Activated CD8-positive, alpha-beta memory T cell treated with anti-CD3 and anti-CD28 coated beads, Interleukin-2, amount 50 U/mL, for 1 hour (primary cell): ENCODE data around the gene TSPAN9.

Source experiments
- DNase-seq: peaks from one replicate; pipeline ENCODE4 v3.0.0-alpha.2; 2020; ENCODE audit errors: extremely low read depth

The TSPAN9 gene

DNA sequence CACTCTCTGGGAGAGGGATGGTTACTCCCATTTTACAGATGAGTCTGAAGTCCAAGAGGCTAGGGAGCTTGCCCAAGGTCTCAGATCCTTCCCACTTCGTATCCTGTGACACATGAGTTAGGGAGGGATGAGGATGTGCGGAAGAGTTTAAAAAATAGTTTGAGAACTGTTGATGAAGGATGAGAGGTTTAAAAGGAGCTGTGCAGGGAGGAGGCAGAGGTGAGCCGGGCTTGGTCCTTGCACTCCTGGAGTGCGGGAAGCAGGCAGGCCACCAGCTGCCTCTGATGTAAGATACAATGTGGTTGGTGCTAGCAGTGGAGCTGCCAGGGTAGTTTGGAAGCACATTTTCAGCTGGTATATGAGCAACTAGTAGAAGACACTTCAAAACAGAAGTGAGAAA, 46.5 kb downstream of the TSPAN9 start:
- no peak for DNase-seq

DNA sequence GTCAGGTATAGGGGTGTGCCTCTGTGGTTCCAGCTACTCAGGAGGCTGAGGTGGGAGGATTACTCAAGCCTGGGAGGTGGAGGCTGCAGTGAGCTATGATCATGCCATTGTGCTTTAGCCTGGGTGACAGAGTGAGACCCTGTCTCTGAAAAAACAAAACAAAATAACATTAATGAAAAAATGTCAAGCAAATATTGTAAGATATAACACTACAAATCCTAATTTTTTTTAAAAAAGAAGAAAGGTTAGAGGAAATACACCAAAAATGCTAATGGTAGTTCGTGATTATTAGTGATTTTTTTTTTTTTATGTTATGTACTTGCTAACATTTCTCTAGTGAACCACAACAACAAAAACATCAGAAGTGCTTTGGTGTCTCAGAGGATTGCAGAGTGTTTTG, 47.7 kb downstream of the TSPAN9 start:
- DNase-seq, result no peak

DNA sequence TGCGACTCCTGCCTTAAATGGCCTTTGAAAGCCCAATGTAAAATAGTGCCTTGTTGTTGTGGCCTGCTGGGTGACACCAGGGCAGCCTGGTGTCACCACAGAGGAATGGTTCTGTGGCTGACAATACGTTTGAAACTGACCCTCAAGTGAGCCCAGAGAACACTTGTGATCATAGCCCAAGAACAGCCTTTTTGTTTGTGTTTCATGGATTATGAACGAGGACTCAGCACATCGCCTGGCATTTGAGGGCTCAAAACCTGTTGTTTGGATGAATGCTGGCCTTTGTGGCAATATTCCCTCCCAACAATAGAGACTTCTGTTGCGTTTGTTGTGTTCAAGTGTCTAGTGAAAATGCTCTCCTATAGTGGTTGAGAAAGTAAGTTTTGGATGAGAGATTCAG, 48.5 kb downstream of the TSPAN9 start:
- DNase-seq, result no peak

DNA sequence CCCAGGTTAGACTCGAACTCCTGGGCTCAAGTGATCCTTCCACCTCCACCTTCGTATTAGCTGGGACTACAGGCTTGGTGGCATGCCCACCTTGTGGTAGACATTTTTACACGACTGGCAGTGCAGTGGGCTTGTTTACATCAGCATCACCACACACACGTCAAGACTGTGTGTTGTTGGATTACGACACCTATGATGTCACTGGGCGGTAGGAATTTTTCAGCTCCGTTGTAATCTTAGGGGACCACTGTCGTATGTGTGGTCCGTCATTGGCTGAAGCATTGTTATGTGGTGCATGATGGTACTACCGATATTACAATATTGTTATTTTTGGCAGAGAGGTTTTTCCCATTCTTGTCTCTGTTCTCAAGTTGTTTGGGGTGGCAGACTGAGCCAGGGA, 50.7 kb downstream of the TSPAN9 start:
- DNase-seq, result no peak

DNA sequence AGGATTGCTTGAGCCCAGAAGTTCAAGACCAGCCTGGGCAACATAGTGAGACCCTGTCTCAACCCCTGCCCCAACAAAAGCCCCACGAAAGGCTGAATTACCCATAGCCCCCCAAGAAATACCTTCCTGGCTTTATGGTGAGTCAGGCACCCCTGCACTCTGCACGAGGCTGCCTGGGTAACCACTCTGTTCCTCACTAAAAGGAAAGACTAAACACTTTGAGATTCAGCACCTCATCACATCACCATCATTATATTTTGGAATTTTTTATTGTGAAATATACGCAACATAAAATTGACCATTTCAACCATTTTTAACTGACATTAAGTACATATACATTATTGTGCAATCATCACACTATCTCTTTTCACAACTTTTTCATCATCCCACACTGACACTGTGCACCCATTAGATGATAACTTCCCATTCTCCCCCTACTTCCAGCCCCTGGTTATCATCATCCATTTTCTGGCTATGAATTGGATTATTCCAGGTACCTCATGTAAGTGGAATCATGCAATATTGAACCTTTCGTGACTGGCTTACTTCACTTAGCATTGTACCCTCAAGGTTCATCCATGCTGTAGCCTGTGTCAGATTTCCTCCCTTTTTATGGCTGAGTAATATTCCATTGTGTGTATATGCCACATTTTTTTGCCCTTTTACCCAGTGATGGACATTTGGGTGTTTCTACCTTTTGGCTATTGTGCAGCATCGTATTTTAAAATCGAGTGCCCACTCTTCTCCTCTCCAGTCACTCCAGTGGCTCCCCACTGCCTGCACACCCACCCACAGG, 51.5 kb downstream of the TSPAN9 start:
- DNase-seq, result no peak

DNA sequence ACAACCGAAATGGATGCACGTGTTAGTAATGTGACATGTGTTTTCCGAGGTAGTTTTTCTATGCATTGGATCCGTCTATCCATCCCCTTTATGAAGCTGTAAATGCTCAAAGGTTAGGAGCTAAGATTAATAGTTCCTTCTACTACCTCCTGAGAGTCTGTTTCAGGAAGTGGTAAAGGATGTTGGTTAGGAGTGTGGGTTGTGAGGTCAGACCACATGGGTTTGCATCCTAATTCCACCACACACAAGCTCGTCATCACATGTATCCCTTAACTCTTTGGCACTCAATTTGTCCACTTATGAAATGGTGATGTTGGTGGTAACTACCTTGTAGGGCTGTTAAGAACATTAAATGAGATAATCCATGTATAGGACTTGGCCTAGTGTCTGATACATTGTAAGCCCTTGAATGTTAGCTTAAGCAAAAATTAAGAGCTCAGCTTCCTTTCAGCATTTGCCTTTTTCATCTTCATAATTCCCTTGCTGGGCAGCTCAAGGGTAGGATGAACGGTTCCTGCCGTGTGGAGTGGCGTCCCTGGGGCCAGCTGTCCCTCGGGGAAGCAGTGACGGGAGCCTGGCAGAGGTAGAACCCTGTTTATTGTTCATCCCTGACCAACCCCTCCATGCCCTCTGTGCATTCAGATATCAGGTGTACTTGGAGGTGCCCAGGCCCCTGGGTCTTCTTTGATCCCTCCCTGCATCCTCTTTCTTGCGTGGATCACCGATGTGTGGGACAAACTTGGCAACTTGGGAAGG, 52.3 kb downstream of the TSPAN9 start:
- no peak for DNase-seq

DNA sequence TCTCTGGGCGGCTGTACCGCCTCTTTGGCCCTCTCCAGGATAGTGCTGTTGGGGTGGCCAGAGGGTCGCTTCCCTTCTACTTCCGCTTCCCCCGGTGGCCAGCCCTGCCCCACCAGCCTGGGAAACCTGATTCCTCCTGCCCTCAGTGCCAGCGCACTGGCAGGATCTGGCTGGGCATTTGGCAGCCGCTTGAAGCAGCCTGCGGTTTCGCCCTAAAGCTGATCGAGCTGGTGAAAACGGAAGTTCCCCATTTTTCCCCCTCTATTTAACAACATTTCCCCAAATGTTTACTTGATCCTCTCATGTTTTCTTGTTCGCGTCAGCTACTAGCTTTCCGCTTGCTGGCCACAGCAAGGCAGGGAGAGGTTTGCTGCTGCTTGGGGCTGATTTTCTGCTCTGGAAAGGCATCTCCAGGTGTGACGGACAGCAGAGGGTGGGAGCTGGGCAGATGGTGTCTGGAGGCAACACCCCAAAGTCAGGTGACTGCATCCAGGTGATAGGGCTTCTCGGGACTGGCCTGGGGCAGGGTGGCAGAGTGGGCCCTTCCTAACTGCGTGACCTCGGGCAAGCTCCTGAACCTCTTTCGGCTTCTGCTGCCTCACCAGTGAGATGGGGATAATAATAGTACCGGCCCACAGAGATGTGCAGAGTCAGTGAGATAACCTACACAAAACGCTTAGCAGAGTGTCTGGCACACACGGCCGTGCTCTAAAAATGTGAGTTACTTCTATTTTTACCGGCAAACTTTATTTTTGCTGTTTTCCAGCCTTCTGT, 53.1 kb downstream of the TSPAN9 start:
- DNase-seq, result no peak

DNA sequence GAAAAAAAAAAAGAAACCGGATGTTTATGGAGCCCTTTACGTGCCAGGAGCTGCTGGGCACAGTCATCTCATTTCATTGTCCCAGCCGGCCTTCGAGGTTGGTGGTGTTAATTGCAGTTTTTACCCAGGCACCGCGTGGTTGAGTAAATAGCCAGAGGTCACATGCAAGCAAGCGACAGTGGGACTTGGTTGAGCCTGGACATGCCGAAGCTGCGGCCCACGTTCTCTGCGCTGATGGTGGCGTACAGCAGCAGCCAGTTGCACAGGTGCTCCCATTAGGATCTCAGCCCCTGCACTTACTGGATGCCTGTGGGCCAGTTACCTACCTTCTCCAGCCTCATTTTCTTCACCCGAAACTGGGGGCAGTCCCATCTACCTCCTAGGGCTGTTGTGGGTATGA, 54.0 kb downstream of the TSPAN9 start:
- DNase-seq, result no peak

DNA sequence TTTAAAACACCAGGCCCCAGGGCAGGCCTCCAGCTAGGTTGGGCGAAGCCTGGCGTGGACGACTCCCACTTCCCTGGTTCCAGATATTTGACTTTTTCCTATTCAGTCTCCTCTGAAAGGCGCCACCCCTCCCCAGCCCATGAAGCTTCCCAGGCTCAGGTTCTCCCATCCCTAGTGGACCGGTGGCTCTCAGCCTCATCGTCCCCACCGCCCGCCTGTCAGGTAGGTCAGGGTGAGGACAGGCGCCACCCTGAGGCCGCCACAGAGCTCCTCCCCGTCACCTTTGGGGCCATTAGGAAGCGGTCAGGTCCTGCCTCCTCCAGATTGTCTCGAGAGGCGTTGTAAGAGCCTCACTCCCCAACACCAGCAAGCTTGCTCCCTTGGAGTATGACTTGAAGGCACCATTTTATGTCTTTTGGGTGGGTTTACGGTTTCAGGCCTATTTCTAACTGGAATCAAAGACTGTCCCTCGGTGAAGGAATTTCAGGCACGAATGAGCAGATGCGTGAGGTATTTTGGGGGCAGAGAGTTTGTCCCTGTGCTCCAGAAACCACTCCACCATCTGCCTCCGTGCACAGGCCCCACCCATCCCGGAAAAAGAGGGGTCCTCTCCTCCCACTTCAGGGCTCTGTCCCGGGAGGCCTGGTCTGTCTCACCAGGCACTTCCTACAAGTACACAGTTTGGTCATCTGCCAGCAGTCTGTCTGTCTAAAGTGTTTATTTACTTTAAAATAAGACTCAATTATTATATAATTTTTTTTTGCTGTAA, 55.6 kb downstream of the TSPAN9 start:
- DNase-seq, result no peak

DNA sequence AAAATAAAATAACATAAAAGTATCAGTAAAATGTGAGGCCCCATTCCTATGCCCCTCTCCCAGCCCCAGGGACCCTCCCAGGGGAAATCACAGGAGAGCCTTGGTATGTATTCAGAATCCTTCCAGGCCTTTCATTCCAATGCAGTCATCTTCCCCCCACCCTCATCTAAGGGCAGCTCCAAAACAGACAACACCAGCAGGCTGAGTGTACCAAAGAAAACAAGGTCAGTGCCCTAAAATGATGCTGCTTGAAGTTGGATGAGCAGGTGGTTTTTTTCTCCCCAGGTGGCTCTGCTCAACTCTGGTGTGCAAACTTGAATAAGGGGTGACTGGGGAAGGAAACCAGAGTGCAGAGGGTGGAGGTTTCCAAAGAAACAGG, 56.2 kb downstream of the TSPAN9 start:
- DNase-seq, result no peak

DNA sequence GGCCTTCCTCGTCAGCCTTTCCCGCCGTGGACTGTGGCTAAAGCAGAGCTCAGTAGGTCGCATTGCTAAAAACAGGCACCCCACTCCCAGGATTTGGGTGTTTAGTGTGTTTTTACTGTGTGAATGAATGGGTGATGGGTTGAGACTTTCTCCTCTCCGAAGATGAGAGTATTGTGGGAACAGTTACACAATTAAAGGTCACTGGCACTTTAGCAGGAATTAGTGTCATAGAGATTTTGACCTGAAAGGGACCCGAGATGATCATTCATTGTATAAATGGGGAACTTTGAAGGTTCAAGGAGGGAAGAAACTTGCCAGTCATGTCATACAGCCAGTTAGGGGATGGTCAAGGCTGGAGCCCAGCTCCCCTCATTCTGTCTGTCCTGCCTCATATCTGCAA, 56.9 kb downstream of the TSPAN9 start:
- DNase-seq, result no peak

DNA sequence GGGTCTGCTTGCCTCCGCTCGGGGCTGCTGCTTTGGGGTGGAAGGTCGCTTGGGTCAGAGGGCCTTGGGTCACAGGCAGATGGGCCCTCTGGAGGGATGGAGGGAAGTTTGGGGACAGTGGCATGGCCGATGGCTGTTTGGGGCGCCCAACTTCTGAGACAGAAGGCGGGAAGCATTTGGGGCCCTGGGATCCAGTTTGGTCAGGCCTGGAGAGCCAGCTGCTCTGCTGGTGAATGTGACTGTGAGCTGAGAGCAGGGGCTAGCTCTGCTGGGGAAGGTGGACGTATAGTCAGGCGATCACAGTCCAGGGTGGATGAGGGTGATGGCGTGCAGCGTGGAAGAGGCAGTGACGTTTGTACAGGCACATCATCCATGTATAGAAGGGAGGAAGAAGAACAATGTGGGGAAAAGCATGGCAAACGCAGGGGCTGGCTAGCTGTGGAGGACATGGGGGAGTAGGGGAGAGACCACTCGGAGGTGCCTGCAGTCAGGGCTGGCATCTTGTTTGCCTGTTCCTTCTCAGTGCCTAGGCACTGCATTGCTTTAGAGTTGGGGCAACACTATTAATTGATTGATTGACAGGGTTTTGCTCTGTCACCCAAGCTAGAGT, 57.5 kb downstream of the TSPAN9 start:
- no peak for DNase-seq

DNA sequence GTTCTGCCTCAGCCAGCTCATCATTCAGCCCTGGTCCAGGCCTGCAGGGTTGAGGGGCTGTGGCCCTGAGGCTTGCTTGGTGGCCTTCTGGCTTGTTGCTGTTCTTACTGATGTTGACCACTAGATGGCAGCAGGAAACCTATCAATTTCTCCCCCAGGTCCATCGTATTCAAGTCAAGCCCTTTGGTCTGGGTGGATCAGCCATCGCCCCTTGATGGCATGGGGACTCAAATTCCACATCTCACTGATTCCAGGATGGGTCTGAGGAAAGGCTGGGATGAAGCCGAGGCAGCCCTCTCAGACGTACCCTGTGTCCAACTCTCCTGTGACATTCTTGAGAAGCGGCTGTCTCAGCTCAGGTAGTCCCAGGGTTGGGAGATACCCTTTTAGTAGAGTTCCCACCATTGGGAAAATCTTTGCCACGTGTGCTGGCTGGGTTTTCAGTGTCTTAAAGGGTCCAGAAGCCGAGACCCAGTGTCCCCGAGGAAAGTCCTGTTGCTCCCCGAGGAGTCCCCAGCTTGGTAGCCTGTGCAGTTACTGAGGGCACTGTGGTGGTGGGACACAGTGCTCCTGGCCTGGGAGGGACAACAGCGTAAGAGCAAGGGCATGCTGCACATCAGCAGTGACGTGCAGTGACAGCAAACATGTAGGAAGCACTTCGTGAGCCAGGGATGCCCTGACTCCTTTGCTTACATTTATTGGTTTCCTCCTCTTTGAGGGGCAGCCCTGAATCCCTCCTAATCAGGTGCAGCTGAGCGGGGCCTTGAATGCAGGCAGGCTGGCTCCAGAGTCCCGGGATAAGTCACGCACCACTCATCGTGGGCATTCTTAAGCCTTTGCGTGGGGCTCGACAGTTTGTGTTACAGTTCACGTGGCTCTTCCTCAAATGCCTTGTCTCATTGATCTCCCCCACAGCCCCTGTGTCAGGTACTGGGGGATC, 58.6 kb downstream of the TSPAN9 start:
- no peak for DNase-seq

DNA sequence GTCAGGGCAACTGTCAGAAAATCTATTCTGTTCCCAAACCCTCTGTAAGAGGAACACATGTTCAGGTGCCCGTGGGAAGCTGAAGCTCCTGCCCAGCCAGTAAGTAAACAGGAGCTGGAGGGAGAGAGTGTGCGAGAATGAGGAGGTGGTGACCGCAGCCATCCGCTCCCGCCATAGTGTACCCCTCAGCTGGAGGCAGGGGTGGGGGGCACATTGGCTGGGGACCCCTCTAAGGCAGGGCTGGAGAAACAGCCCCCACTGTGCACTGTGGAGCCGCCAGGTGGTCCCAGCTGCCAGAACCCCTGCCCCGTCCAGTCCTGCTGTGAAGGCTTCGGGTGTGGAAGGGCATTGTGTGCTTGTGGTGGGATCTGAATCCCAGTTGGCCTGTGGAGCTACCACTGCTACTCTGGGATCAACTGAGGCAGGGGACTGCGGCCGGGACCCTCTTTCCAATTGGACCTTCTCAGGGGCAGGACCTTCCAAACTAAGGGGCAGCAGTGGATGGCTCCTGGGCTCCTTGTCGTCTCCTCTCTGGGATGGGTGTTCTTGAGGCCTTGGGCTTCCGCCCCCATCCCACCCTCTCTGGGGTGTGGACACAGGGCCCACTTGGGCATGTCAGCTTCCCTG, 59.6 kb downstream of the TSPAN9 start:
- no peak for DNase-seq

DNA sequence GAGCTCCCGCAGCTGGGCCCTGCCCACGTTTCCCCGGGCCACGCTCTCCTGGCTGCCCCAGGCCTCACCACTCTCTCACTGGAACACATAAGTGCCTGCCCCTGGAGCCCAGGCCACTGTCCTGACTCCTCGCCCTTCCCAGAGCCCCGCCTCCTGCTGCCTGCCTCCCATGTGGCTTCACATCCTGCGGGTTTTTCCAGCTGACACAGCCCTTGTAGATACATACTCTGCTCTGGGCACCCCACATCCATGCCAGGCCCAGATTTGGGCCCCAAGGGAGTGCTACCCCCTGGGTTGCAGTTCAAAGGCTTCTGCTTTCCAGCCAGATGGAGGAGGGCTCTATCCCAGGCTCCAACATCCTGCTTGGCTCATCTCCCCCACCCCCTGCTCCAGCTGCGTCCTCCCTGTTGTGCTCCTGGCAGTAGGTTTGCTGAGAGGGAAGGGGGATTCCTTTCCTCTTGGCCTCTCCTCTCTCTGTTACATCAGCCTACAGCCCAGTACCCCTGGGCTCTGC, 60.1 kb downstream of the TSPAN9 start:
- DNase-seq, result no peak

DNA sequence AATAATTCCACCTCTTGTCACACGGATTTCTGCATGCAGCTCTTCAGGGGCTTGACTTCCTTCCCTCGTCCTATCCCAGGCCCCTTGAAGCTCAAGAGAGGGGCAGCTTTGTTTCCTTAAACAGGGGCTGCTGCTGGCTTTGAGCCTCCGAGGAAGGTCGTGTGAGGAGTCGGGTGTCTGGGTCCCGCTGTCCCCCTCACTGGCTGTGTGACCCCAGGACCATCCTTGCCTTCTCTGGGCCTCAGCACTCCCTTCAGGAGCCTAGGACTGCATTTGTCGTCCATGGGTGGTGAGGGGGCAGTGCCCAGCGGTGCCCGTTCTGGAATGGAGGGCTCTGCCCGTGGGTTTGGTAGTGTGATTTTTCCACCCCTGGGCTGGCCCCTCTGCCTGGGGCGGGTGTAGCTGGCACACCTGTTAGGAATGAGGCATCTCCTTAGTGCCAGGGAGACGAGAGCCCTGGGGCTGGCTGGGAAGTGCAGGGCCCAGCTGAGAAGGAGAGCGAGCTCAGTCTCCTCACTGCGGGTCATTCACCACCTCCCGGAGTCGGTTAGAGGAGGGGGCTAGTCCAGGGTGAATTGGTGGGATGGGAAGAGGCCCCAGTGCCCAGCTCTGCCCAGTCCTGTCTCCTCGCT, 60.8 kb downstream of the TSPAN9 start:
- DNase-seq, result no peak

DNA sequence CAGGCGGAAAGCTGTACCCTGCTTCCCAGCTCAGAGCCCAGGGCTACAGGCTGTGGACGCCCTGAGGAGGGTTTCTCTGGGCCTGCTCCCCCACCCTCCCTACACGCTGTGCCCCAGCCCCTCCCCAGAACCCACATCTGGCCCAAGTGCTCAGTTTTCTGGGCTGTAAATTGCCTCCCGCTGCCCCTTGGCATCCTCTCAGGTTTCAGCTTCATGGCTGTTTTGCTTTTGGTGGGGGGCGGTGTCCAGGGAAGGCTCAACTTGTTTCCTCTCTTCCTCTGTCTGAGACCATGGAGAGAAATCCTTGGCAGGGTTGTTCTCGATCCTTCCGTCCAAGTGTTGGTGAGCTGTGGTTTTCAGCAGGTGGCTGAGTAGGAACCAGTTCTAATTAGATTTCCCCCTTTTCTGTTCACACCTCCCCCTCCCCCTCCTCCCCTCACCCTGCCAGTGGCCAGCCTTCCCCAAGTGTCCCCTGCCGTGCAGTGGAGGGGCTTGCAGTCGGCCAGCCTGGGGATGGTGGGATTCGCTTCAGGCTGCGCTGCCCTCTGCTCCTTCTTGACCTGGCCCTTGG, 61.8 kb downstream of the TSPAN9 start:
- DNase-seq, result no peak

DNA sequence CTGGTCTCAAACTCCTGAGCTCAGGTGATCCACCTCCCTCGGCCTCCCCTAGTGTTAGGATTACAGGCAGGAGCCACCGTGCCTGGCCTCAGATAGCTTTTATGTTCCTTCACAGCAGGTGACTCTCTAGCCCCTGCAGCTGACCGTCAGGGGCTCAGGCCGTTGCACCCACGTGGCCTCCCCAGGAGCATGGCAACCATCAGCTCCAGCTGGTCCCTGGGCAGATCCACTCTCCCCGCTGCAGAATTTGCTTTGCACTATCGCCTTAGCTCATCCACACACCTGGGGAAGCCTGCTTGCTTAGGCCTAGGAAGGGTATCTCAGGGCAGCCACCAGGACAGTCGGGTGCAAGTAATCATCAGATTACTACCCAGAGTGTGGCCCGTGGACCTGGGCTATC, 62.6 kb downstream of the TSPAN9 start:
- DNase-seq, result no peak

DNA sequence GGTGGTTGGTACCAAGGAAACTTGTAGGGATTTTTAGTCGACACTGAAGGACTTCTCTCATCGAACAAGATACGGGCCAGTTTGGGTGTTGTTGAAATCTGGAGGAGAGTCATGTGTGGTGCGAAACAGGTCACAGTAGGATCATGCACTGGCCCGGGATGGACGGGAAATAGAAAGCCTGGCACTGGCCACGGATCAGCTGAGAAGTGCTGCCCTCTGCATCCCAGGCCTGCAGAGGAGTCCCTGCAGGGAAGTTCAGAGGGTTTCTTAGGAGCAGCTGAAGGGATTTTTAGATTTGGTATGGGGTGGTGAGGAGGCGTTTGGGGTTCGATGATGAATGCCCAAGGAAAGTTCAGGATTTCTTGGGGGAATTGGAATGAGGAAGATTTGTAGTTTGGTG, 63.1 kb downstream of the TSPAN9 start:
- no peak for DNase-seq
